Esophagus squamous epithelium (tissue), 4 donors: Measurements from ENCODE around the gene BPIFA2.

Experiments
- CTCF ChIP-seq, 6 experiments: fragments of 450-650 bp in 4 of 6; fragments of 200-600 bp in 2 of 6; sonication (generic) in 2 of 6; IDR thresholded peaks; one replicate each; pipeline ENCODE4 v1.5.1; 2016 to 2019; ENCODE audit warnings: antibody characterized with exemption in 6 of 6, mild to moderate bottlenecking in 4 of 6, moderate library complexity in 4 of 6
- POLR2A ChIP-seq, 4 donors: fragments of 450-650 bp; IDR thresholded peaks; one replicate each; pipeline ENCODE4 v1.6.1; 2017; ENCODE audit warnings: antibody characterized with exemption in 4 of 4, mild to moderate bottlenecking in 4 of 4, moderate library complexity in 3 of 4

GRCh38 chr20:33132513-33133372 is 35.2 kb upstream of the BPIFA2 start:
- TF ChIP-seq CTCF (IDR thresholded peaks at IDR 0.05) (no peak), POLR2A (IDR thresholded peaks at IDR 0.05) (no peak)
